Large intestine (tissue), 12 donors: ENCODE results near the gene LYRM9. TPM values are rescaled to one million over a fixed set of nuclear protein-coding genes. Genes with fewer than 3 reads are reported as not detected.

Source experiments
- DNase-seq, 2 donors: peaks; one replicate each; pipeline versions ENCODE4 v3.0.0 to v3.0.0-alpha.2; 2013
- H3K27ac ChIP-seq: one replicate; pipeline ENCODE4 v1.5.1; 2013; ENCODE audit warnings: low read length
- H3K27me3 ChIP-seq: 2 replicates; pipeline ENCODE4 v1.6.1; 2013; ENCODE audit warnings: low read length; ENCODE audit not compliant: control insufficient read depth, insufficient read depth
- H3K36me3 ChIP-seq: 2 replicates; pipeline ENCODE4 v1.6.1; 2013; ENCODE audit warnings: low read length; ENCODE audit not compliant: control insufficient read depth, insufficient read depth
- H3K4me1 ChIP-seq: one replicate; pipeline ENCODE4 v1.6.1; 2013; ENCODE audit warnings: low read length; ENCODE audit not compliant: control insufficient read depth, insufficient read depth
- H3K4me3 ChIP-seq: one replicate; pipeline ENCODE4 v1.5.1; 2013; ENCODE audit warnings: low read length
- H3K9me3 ChIP-seq: one replicate; pipeline ENCODE4 v1.6.1; 2013; ENCODE audit warnings: mild to moderate bottlenecking, low read depth, low read length, moderate library complexity; ENCODE audit not compliant: control insufficient read depth
- WGBS: methylation state at CpG from one replicate; pipeline ENCODE4 v1.1.5; 2013; ENCODE audit warnings: low lambda C conversion rate; ENCODE audit not compliant: insufficient coverage; 5-methylcytosine and 5-hydroxymethylcytosine counted together
- long read RNA-seq, 11 donors: transcript quantifications; one replicate each; lab custom pipeline, GENCODE V29; 2026
- polyA plus RNA-seq: library from polyadenylated mRNA; unstranded; fragments of 120-200 nt; gene quantifications from one replicate; pipeline ENCODE4 v1.2.1, GENCODE V29; 2013

LYRM9 gene
- polyA plus RNA-seq, result 13.2 TPM
- long read RNA-seq, donor 1, partial matches to known transcripts, result 0 of 1 reads
- long read RNA-seq, donor 1, other reads (novel, unspliced or antisense), result 0 of 1 reads
- long read RNA-seq, donor 2, transcript LYRM9-201 (4 exons, 501 nt), result major isoform, 5 of 5 reads
- long read RNA-seq, donor 2, partial matches to known transcripts, result 0 of 5 reads
- long read RNA-seq, donor 2, other reads (novel, unspliced or antisense), result 0 of 5 reads
- long read RNA-seq, donor 3, result 0 reads
- long read RNA-seq, donor 4, result 0 reads
- long read RNA-seq, donor 5, partial matches to known transcripts, result 0 of 2 reads
- long read RNA-seq, donor 5, other reads (novel, unspliced or antisense), result 0 of 2 reads
- long read RNA-seq, donor 6, partial matches to known transcripts, result 0 of 2 reads
- long read RNA-seq, donor 6, other reads (novel, unspliced or antisense), result 0 of 2 reads
- long read RNA-seq, donor 7, partial matches to known transcripts, result 0 of 2 reads
- long read RNA-seq, donor 7, other reads (novel, unspliced or antisense), result 0 of 2 reads
- long read RNA-seq, donor 8, transcript LYRM9-201 (4 exons, 501 nt), result major isoform, 6 of 11 reads
- long read RNA-seq, donor 8, transcript LYRM9-207 (1 exons, 2,824 nt), result minor isoform, 5 of 11 reads
- long read RNA-seq, donor 8, partial matches to known transcripts, result 0 of 11 reads
- long read RNA-seq, donor 8, other reads (novel, unspliced or antisense), result 0 of 11 reads
- long read RNA-seq, donor 9, partial matches to known transcripts, result 0 of 5 reads
- long read RNA-seq, donor 9, other reads (novel, unspliced or antisense), result 0 of 5 reads
- long read RNA-seq, donor 10, partial matches to known transcripts, result 0 of 3 reads
- long read RNA-seq, donor 10, other reads (novel, unspliced or antisense), result 0 of 3 reads
- long read RNA-seq, donor 11, partial matches to known transcripts, result 0 of 2 reads
- long read RNA-seq, donor 11, other reads (novel, unspliced or antisense), result 0 of 2 reads

DNA sequence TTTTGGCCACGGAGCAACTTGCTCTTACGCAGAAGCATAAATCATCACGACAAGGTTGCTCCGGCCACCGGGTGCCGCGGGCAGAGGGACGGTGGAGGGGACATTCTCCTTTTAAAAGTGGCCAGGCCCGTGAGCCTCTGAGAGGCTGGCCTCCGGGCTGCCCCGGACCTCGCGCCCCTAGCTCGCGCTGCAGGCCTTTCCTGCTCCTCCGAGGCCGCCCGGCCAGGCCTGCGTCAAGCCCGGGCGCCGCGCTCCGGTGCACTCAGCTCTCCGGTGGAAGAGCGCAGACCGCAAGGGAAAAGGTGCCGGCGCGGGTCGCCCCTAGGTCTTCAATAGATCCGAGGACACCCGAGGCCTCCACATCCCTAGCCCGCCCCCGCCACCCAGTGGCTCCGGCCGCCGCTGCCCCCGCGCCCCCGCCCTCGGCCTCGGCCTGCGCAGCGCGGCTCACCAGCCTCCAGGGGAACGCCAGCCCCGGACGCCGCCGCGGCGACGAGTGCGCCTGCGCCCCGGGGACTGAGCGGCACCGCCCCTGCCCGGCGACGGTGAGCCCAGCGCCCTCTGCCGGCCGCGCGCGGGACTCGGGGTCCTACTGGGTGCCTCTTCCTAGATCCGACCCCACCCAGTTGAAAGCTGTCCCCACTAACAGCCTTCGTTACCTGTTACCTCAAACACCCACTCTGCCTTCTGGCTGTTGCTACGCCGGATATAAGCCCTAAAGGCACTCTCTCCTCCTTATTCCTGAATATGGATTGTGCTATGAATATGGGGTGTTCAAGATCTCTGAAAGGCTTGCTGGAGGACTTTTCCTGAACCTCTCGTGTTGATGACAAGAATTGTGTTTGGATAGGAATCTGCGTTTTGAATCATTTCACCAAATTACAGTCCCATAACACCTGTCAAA lies at the start of gene LYRM9:
Gene LYRM9 (minus strand): TSS at position 500 of the 904 bp plus-strand sequence. CDS start 10,671 bp downstream, outside the sequence.
- H3K27ac ChIP-seq, result peak within 1 kb of the TSS; percentile 20
- H3K4me3 ChIP-seq, result peak within 1 kb of the TSS; percentile 54
- H3K4me1 ChIP-seq, result no peaks in the 10 kb centered on the region
- peak; percentile 90 for DNase-seq
- WGBS, result 44% methylated on average over 2 of the region's 75 CpGs
- H3K9me3 ChIP-seq, result no peaks in the 10 kb centered on the region
- peaks cover 2% of the 10 kb centered on the region for H3K27me3 ChIP-seq
- H3K36me3 ChIP-seq, result no peaks in the 10 kb centered on the region

DNA sequence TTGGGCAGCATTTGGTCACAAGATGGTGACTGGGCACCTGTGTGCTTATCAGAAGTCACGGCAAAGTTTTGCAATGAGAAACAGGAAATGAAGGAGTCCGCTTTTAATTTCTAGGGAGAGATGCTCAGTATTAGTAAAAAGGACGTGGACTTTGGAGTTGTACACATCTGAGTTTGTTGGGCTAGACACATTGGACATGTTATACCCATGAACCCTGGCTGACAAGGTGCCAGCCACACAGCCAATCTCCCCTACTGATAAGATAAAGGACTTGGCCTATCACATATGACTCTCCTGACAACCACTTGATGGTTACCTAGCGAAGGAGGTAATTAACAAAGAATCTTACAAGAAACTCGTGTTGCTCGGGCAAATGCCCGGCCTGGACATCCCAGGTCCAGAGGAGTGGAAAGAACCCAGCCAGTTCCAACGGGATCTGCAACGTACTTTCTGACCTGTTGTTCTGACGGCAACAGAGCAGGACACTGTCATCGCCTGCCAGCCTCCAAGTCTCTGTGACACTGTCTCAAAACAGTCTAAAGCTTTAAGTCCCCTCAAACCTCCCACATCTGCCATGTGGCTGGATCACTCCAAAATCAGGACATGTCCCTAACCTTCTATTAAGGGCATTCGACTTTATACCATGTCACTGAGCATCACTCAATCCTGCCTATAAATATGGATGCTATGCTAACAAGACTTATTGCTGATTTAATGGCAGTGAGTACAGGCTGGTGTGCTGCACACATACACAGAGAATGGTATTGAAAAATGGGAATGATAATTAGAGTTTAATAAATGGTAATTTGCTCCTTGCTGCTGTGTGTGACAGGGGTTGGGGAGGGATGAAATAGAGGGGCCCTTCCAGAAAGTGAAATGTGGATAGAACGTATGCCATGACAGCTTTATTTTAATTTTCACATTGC lies 47.6 kb upstream of the LYRM9 start:
- peaks cover 14% of the 10 kb centered on the region for H3K4me1 ChIP-seq
- peak overlapping the region; percentile 35 for H3K27ac ChIP-seq
- DNase-seq, result peak; percentile 70 to 71
- H3K4me3 ChIP-seq, result no peak overlapping the region
- H3K27me3 ChIP-seq, result no peaks in the 10 kb centered on the region
- no peaks in the 10 kb centered on the region for H3K36me3 ChIP-seq
- no peaks in the 10 kb centered on the region for H3K9me3 ChIP-seq
- WGBS, result no CpG with 5 or more reads among the region's 13 CpGs

DNA sequence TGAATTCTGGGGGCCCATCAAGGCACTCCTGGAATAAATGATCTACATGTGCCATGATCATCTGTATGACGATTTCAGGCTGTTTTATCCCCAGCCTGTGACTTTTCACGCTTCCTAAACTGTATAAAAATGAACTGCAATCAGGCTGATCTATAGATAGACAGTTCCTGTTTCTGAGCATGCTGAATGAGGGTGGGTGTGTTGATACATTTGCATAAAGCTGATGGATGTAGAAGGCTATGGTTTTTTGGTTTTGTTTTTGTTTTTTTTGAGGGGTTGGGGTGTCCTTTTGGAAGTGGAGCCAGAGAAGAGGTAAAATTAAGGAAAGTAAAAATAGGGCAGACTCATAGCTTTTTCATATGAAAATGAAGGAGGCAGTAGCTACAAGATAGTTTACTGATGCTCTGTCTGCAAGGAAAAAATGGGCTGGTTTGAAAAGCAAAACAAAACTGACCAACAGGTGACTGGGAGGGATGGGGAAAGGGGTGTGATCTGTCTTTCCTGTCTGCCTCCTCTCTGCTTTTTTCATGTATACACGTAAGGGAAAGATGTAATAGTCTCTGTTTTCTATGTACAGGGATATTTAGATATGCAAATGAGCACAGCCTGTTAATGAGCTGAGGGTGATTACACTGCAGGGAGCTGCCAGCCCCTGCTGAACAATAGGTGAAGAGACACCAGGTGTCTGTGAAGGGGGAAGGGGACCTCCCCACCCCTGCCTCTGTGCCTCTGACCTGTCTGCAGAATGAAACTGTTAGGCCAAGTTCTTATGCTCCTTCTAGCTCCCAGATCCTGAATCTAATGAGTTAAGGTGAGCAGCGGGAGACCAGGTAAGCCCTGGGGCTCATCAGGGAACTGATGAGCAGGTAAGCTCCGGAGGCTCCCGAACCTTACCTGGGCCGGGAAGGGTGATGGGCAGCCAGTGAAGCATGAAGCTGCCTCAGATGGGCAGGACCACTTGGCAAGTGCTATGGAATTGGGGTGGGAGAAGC lies 46.6 kb upstream of the LYRM9 start:
- Histone ChIP-seq H3K27ac (peak overlapping the region; percentile 35), H3K4me1 (peaks cover 14% of the 10 kb centered on the region), H3K4me3 (no peak overlapping the region), H3K9me3 (no peaks in the 10 kb centered on the region), H3K27me3 (no peaks in the 10 kb centered on the region), H3K36me3 (no peaks in the 10 kb centered on the region)
- peak in 1 of 2 donors; percentile 10 for DNase-seq
- WGBS, result no CpG with 5 or more reads among the region's 7 CpGs

DNA sequence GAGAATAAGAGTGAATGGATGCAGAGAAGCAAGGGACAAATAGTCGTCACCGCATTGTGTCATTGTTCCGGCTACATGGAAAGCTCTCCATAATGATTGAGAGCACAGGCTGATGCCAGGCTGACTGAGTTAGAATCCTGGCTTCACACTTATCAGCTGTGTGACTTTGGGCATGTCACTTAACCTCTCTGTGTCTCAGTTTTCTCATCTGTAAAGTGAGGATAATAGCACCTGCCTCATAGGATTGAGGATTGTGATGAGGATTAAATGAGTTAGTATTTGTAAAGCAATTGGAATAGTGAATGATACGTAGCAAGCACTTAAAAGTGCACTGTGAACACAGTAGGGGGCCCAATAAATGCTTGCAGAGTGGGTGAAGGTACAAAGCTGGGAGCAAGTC lies 45.7 kb upstream of the LYRM9 start:
- no peak overlapping the region for H3K4me3 ChIP-seq
- no peaks in the 10 kb centered on the region for H3K27me3 ChIP-seq
- no peak overlapping the region for H3K27ac ChIP-seq
- H3K36me3 ChIP-seq, result no peaks in the 10 kb centered on the region
- WGBS, result no CpG with 5 or more reads among the region's 4 CpGs
- peaks cover 14% of the 10 kb centered on the region for H3K4me1 ChIP-seq
- DNase-seq, result no peak
- H3K9me3 ChIP-seq, result no peaks in the 10 kb centered on the region

DNA sequence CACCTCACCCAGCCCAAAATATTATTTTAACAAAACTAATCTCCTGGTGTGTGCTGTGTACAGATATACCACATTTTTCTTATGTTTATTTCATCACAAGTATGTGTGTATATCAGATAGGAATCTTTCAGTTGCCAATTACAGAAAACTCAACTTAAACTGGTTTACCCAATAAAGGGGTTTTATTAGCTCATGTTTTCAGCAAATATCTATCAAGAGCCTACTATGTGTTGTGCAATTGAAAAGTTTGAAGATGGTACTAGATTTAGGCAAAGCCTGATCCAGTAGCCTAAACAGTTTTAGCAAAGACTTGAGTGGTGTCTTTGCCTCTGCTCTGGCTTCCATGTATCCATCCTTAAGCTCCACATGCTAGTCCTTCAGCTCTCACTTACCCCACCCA lies 45.1 kb upstream of the LYRM9 start:
- no peaks in the 10 kb centered on the region for H3K36me3 ChIP-seq
- H3K4me1 ChIP-seq, result peaks cover 14% of the 10 kb centered on the region
- H3K9me3 ChIP-seq, result no peaks in the 10 kb centered on the region
- no peaks in the 10 kb centered on the region for H3K27me3 ChIP-seq
- H3K27ac ChIP-seq, result no peak overlapping the region
- no peak overlapping the region for H3K4me3 ChIP-seq
- DNase-seq, result no peak

DNA sequence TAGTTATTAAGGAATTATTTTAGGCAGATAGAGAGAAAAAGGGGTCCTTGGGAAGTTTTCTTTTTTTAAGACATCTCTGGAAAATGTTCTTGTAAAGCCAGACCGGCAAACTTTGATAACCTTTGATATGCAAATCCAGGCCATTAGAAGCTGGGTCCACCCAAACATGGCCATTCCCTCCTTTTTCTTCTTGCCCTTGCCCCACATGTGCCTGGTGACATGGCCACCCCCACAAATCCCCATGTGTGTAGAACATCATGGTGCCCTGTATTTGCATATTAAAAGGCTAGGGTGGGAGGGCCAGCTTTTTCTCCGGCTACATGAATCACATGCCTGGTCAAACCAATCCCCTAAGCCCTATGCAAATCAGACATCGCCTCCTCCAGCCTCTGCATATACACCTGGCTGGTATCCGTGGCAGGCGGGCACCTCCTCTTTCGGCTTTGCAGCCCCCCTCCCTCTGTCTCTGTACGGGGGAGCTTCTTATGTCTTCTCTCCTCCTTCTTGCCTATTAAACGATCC lies 43.9 kb upstream of the LYRM9 start:
- no peak overlapping the region for H3K27ac ChIP-seq
- H3K4me3 ChIP-seq, result no peak overlapping the region
- no peak for DNase-seq
- peaks cover 14% of the 10 kb centered on the region for H3K4me1 ChIP-seq
- H3K9me3 ChIP-seq, result no peaks in the 10 kb centered on the region
- H3K36me3 ChIP-seq, result no peaks in the 10 kb centered on the region
- H3K27me3 ChIP-seq, result no peaks in the 10 kb centered on the region
- no CpG with 5 or more reads among the region's 8 CpGs for WGBS

DNA sequence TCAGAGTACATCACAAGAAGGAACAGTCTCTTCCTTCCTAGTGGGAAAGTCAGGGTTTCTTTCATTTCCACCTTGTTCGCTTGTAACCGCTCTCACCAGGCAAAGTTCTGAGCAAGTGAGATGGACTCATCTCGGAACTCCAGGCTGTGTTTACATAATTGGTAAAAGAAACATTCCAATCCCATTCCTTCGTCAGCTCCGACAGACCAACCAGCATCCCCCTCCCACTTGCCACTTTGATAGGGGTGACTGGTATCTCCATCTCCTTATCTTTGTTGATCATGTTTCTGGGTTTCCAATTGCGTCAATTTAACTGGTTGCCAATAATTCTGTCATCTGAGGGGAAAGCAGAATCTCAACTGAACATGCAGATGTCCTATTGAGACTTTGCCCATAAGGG lies 36.8 kb upstream of the LYRM9 start:
- WGBS, result 31% methylated on average over 3 of the region's 6 CpGs
- Histone ChIP-seq H3K27ac (no peak overlapping the region), H3K27me3 (no peaks in the 10 kb centered on the region), H3K4me1 (no peaks in the 10 kb centered on the region), H3K36me3 (no peaks in the 10 kb centered on the region), H3K4me3 (no peak overlapping the region), H3K9me3 (no peaks in the 10 kb centered on the region)
- no peak for DNase-seq

DNA sequence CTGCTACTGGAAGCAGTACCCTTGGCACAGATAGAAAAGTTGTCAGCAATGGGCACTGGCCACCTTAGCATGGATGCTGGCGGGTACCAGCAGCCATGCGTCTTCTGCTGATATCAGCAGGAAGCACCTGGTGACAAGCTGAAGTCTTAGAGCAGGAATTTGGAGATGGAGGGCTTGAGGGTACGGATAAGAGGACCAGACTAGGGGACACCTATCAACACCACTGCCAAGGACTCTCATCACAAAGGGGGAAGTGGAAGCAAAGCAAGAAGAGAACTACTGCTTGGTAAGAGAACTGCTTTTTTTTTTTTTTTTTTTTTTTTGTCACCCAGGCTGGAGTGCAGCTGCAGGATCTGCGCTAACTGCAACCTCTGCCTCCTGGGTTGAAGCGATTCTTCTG lies 35.4 kb upstream of the LYRM9 start:
- H3K27me3 ChIP-seq, result no peaks in the 10 kb centered on the region
- DNase-seq, result no peak
- no peaks in the 10 kb centered on the region for H3K9me3 ChIP-seq
- no peak overlapping the region for H3K4me3 ChIP-seq
- H3K27ac ChIP-seq, result no peak overlapping the region
- H3K36me3 ChIP-seq, result no peaks in the 10 kb centered on the region
- WGBS, result no CpG with 5 or more reads among the region's 5 CpGs
- no peaks in the 10 kb centered on the region for H3K4me1 ChIP-seq
